ENCODE data around the gene ZNF385A.

The ZNF385A gene

DNA sequence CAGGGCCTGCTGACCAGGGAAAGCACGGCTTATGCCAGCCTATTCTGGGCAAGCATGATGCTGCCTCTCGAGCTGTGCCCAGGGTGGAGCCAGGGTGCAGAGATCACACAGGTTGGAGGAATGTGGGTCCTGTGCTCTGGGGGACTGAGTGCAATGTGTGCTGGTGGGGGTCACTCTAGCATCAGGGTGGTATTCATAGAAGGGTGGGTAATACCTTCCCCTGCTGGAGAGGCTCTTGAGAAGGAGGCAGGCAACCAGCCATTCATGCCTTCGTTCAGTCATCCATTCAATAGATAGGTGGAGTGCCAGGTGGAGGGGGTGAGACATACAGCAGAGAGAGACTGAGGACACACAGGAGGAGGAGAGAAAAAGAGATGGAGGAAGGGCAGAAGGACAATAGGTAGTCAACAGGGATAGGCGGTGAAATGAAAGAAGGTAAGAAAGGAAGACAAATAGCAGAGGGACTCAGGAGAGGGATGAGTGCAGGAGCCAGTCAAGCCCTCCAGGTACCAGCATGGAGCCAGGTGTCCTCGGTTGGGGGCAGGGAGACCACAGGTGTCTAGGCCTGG, 5.2 kb upstream of the ZNF385A start:
- Mint-ChIP-seq H3K36me3 (no peaks in the 10 kb centered on the region), H3K27ac (peak overlapping the region; percentile 42), H3K4me3 (peak overlapping the region; percentile 46), H3K9me3 (no peaks in the 10 kb centered on the region), H3K4me1 (peaks cover 59% of the 10 kb centered on the region), H3K27me3 (no peaks in the 10 kb centered on the region)
- ATAC-seq, result no peak

DNA sequence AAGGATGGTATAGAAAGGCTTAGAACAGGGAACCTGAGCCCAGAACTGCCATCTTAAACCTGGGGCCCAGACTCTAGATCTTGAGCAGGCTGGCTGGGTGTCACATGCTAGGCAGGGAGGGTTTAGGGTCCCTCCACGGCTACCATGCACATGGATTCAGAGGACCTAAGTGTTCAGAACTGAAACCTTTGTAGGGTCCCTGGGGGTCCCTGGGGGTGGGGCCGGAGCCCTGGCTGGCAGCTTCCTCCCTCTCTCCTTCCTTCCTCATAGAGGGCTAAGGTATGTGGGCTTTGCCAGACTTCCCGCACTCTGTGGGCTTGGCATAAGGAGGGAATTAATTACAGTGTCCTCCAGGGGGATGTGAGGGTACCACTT, 4.6 kb upstream of the ZNF385A start:
- H3K9me3 Mint-ChIP-seq, result no peaks in the 10 kb centered on the region
- H3K4me1 Mint-ChIP-seq, result peaks cover 62% of the 10 kb centered on the region
- H3K27me3 Mint-ChIP-seq, result no peaks in the 10 kb centered on the region
- peak overlapping the region; percentile 42 for H3K27ac Mint-ChIP-seq
- no peak for ATAC-seq
- no peaks in the 10 kb centered on the region for H3K36me3 Mint-ChIP-seq
- H3K4me3 Mint-ChIP-seq, result no peak overlapping the region

DNA sequence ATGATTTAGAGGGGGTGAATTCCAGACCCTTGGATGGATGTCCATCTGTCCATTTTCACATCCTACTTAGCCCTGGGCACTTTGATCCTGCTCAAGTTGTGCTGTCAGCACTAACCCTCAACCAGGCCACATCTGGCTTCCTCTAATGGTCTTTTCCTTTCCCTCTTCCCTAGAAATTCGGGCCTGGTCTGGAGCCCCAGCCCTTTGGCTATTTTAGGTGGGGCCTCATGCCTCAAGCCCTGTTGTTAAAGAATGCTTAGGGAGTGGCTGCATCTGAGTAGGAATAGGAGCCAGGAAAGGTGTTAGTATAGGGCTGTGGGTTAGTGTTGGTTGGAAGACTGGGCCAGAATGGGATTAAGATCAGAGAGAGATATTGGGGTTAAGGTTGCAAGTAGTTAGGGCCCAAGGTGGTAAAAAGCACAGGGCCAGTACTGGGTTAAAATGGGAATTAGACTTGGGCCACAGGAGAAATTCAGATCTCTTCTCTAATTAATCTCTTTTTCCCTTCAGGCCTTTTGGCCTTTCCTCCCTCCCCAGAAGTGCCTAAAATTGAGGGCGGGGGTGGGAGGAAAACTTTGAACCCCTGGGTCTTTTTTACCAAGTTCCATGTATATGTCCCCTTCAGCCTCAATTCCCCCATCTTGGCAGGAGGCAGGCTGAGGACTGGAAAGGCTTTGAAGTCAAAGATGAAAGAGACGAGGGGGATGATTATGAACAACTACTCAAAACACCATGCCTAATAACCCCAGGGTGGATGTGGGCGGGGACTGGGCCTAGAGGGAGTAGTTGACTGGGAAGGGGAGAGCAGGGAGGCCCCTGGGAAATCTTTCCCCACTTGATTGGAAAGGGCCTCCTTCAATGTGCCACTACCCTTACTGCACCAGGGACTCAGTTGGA, 4.0 kb upstream of the ZNF385A start:
- Mint-ChIP-seq H3K27me3 (no peaks in the 10 kb centered on the region), H3K9me3 (no peaks in the 10 kb centered on the region)

DNA sequence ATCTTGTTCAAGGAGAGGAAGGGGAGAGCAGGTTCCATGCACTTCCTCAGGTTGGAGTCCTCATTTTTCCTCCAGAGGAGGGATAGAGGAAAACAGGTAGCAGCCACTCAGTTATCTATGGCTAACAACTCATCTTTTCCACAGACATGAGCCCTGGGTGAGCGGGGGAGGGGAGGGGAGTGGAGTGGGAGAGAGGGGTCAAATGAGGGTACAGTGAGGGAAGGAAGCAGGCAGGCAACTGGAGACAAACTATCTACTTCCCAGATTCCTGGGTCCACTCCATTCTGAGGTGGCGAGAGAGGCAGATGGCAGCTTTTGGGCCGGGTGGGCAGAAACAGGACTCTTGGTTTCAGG, 2.6 kb upstream of the ZNF385A start:
- Mint-ChIP-seq H3K4me3 (no peak overlapping the region), H3K36me3 (no peaks in the 10 kb centered on the region), H3K27ac (no peak overlapping the region), H3K9me3 (no peaks in the 10 kb centered on the region), H3K4me1 (peaks cover 68% of the 10 kb centered on the region), H3K27me3 (no peaks in the 10 kb centered on the region)
- no peak for ATAC-seq

More for the DNA sequence above, 4.0 kb upstream of the ZNF385A start:
- no peaks in the 10 kb centered on the region for H3K36me3 Mint-ChIP-seq
- peaks cover 62% of the 10 kb centered on the region for H3K4me1 Mint-ChIP-seq
- H3K4me3 Mint-ChIP-seq, result no peak overlapping the region
- no peak for ATAC-seq
- peak overlapping the region; percentile 42 for H3K27ac Mint-ChIP-seq

DNA sequence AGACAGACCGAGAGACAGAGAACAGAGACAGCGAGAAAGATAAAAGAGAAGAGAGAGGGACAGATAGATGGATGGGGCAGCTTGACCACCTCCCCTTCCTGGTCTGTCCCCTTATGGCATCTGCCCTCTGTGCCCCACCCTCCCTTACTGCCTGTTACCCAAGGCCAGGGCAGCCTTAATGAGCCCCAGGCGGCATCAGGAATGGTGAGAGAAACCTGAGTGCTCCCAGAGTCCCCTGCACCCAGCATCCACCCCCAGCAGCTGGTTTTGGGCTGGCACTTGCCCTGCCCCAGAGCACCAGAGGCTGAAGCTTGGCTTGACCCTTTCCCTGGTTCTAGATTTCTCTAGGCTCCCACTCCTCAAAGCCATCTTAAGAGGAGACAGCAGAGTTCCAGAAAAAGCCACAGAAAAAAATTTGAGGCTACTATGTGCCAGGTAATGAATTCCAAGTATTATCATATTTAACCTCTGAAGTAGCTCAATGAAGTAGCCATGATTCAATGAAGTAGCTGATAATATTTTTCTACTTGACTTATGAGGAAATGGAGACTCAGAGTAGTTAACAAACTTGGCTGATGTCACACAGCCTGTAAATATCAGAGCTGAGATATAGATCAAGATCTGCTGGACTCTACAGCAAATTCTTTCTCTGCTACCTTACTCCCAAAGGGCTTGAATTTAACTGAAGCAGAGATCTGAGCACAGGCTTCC, 2.0 kb upstream of the ZNF385A start:
- H3K27ac Mint-ChIP-seq, result peak overlapping the region; percentile 67
- H3K4me3 Mint-ChIP-seq, result no peak overlapping the region
- H3K4me1 Mint-ChIP-seq, result peaks cover 63% of the 10 kb centered on the region
- no peak for ATAC-seq
- no peaks in the 10 kb centered on the region for H3K36me3 Mint-ChIP-seq
- no peaks in the 10 kb centered on the region for H3K9me3 Mint-ChIP-seq
- H3K27me3 Mint-ChIP-seq, result no peaks in the 10 kb centered on the region

DNA sequence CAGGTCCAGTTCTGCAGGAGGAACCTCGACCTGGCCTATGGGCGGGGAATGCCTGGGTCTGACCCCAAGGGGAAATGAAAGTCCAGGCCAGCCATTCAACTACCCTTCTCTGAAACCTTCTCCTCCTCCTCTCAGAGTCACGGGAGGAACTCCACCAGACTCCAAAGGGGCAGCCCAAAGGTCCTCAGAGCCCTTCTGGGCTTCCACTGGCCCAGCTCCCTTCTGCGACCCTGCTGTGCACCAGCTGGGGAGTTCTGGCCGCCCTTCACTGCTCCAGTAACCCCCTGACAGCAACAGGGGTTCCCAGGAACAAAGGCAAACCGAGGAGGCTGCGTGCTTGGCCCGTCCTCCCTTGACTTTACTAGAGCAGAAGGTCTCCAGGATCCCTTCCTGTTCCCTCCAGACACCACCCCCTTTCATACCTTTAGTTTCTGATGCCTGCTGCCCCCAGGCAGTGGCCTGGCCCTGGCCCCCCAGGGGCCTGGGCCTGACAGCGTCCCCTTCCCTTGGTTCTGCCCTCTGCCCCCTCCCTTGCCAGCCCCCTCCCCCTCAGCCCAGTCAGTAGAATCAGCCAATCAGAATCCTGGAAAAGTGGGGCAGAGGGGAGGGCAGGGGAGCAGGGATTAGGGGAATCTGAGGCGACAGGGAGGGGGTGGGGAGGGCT, 850 bp upstream of the ZNF385A start:
- Mint-ChIP-seq H3K9me3 (no peaks in the 10 kb centered on the region), H3K4me3 (peak overlapping the region; percentile 35), H3K4me1 (peaks cover 56% of the 10 kb centered on the region), H3K27me3 (no peaks in the 10 kb centered on the region), H3K36me3 (no peaks in the 10 kb centered on the region), H3K27ac (peak overlapping the region; percentile 67)
- ATAC-seq, result peak; percentile 70

DNA sequence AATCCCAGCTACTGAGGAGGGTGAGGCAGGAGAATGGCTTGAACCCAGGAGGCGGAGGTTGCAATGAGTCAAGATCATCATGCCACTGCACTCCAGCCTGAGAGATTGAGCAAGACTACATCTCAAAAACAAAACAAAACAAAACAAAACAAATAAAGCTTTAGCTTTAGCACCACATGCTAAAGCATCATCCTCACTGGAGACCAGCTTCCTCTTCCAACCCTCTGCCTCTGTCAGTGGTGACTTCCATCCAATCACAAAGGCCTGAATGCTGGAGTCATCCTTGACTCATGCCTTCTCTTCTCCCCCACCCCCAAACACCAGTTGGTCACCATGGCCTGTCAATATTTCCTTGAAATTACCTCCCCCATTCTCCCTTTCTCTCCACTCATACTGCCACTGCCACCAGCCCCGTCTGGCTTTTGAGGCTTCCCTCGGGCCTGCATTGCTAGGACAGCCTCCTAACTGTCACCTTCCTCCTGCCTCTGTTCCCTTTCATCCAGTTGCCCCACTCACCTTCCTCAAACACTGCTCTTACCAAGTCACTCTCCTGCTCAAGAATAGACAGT, 1.4 kb downstream of the ZNF385A start:
- no peak for ATAC-seq
- Mint-ChIP-seq H3K9me3 (no peaks in the 10 kb centered on the region), H3K4me1 (peaks cover 60% of the 10 kb centered on the region), H3K27me3 (no peaks in the 10 kb centered on the region), H3K4me3 (no peak overlapping the region), H3K36me3 (no peaks in the 10 kb centered on the region), H3K27ac (peak overlapping the region; percentile 67)

DNA sequence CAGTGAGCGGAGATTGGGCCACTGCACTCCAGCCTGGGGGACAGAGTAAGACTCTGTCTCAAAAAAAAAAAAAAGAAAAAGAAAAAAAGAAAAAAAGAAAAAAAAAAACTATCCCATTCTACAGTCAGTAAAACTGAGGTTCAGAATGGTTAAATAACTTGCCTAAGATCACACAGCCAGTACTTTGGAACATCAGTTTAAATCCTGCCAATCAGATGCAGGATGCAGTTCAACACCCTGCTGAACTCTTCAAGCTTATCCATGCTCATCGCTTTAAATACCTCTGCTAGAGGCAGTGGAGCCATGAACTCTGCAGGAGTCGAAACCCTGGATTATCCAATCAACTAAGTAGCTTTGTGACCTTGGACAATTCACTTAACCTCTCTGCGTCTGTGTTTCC, 3.4 kb downstream of the ZNF385A start:
- Mint-ChIP-seq H3K27ac (no peak overlapping the region), H3K9me3 (no peaks in the 10 kb centered on the region), H3K27me3 (no peaks in the 10 kb centered on the region), H3K36me3 (no peaks in the 10 kb centered on the region), H3K4me1 (peaks cover 54% of the 10 kb centered on the region), H3K4me3 (no peak overlapping the region)
- no peak for ATAC-seq

DNA sequence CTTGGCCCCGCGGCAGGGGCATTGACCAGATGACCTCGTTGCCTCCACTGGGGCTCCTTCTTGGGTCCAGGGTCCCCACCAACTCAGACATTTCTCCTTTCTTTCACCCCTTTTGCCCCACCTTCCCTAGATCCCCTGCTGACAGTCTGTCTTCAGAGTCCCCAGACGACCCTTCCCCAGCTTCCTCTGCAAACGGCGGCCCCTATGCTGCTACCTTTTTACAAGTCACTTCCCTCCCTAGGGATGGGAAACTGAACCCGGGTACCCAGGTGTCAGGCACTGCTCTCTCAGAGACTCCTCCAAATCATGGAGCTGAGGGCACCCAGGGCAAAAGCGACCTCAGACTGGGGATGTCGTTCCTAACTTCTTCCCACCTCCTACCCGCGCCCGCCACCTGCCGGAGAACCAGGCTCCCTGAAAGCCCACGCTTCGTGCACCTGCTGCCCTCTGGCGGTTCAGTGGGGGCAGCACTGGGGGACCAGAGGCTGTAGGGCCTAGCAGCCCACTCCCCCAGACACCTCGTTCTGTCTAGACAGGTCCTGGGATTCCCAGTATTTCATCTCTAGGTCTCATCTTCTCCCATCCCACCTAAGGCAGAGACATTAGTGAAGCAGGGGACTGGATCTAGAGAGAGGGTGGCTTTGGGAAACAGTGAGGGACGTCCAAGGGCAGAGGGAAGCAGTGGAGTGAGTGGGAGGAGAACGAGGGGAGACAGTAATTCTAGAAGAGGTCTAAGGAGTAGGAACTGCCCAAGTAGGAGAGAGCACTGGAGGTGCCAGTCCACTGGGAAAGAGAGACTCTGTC, 4.9 kb downstream of the ZNF385A start:
- Mint-ChIP-seq H3K4me3 (peak overlapping the region; percentile 22), H3K36me3 (no peaks in the 10 kb centered on the region), H3K27me3 (no peaks in the 10 kb centered on the region), H3K4me1 (peaks cover 39% of the 10 kb centered on the region), H3K27ac (peak overlapping the region; percentile 25), H3K9me3 (no peaks in the 10 kb centered on the region)
- ATAC-seq, result peak; percentile 83

DNA sequence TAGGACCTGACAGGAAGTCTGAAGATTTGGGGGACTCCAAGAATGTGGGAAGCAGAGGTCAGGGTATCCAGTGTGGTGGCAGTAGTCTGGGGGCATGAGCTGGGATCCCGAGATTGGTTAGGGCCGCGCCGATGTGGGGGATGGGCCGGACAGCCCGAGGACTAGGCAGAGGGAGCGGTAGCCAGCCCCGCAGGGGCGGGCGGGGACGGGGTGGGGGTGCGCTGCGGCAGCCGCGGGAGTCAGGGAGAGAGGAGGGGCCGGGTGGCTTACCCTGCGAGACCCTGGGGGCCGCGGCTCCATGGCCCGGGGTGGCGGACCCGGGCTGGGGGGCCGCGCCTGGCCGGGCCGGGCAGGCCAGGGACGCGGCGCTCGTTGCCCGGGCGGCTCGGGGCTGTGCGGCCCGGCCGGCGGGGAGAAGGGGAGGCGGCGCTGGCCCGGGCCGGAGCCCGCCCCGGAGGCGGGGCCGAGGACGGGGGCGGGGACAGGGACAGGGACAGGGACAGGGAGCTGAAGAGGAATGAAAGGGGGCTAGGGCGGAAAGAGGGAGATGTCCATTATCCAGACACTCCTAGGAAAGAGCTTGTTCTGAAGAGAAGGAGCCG, 5.6 kb downstream of the ZNF385A start:
- Mint-ChIP-seq H3K4me1 (peaks cover 32% of the 10 kb centered on the region), H3K4me3 (peak overlapping the region; percentile 63), H3K27ac (peak overlapping the region; percentile 14), H3K27me3 (no peaks in the 10 kb centered on the region), H3K36me3 (no peaks in the 10 kb centered on the region), H3K9me3 (no peaks in the 10 kb centered on the region)
- ATAC-seq, result peak; percentile 68

DNA sequence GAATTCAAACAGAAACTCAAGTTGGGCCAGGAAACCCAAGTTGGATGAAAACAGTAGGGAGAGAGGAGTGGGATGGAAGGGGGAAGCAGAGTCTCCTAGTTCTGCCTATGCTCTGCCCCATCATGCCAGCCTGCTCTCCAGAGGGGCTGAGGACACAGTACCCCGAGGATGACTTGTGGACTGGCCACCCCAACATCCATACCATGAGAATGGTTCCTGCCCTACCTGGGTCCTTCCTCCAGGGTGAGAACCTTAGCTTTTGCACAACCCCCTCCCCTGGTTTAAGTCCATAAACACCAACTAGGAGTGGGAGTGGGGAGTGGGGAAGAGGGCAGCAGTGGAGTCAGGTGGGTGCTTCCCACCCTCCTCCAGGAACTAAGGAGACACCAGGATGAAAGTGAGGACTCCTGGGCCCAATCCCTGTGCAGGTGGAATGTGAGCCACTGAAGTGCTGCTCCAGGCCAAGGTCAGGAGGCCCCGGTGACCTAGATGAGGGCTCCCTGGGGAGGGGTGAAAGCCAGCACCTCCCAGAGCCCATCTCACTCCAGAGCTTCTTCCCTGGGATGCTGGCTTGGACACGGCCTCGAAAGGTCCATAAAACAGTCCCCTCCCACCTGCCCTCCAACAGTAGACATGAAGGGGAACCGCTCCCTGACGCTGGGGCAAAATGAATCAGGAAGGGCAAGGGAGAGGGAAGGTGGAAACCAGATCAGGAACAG, 6.6 kb downstream of the ZNF385A start:
- no peaks in the 10 kb centered on the region for H3K27me3 Mint-ChIP-seq
- H3K9me3 Mint-ChIP-seq, result no peaks in the 10 kb centered on the region
- ATAC-seq, result no peak
- no peaks in the 10 kb centered on the region for H3K36me3 Mint-ChIP-seq
- peak overlapping the region; percentile 14 for H3K27ac Mint-ChIP-seq
- H3K4me3 Mint-ChIP-seq, result peak overlapping the region; percentile 63
- peaks cover 22% of the 10 kb centered on the region for H3K4me1 Mint-ChIP-seq

DNA sequence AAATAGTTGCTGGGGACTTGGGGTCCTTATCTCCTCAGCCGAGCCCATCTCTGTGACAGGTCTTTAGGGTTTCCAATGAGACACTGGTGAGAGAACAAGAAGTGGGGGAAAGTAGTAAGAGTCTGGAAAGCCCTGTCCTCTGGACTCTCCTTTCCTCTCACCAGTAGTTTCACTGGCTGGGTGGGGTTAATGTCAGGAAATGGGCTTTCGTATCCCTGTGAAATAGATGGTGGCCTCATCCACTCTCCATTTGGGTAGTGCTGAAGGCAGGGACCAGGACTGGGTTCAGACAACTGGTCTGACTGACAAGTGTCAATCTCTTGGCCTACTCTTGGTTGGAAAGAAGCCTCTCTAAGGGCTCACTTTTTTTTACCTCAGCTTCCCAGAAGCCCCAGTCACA, 7.5 kb downstream of the ZNF385A start:
- Mint-ChIP-seq H3K4me1 (peaks cover 25% of the 10 kb centered on the region), H3K27ac (no peak overlapping the region), H3K27me3 (no peaks in the 10 kb centered on the region), H3K4me3 (no peak overlapping the region), H3K9me3 (no peaks in the 10 kb centered on the region), H3K36me3 (no peaks in the 10 kb centered on the region)
- no peak for ATAC-seq

DNA sequence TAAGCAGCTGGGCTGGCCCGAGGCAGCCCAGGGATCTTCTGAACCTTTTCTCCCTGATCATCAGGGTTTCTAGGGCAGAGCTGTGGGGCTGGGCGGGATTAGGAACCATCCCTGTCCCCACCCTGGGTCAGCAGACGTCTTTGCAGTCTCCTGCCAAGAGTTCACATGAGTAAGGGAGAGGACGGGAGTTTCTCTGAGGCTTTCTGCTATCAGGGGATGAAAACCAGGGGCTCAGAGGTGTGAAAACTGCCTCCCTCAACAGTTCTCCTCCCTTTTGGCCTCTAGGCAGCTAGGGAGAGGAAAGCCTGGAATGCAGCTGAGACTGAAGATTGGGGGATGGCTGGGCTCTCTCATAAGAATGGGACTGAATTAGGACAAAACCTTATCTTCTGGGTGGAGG, 7.9 kb downstream of the ZNF385A start:
- peaks cover 28% of the 10 kb centered on the region for H3K4me1 Mint-ChIP-seq
- no peaks in the 10 kb centered on the region for H3K9me3 Mint-ChIP-seq
- H3K4me3 Mint-ChIP-seq, result no peak overlapping the region
- H3K27me3 Mint-ChIP-seq, result no peaks in the 10 kb centered on the region
- no peaks in the 10 kb centered on the region for H3K36me3 Mint-ChIP-seq
- no peak overlapping the region for H3K27ac Mint-ChIP-seq
- ATAC-seq, result no peak

DNA sequence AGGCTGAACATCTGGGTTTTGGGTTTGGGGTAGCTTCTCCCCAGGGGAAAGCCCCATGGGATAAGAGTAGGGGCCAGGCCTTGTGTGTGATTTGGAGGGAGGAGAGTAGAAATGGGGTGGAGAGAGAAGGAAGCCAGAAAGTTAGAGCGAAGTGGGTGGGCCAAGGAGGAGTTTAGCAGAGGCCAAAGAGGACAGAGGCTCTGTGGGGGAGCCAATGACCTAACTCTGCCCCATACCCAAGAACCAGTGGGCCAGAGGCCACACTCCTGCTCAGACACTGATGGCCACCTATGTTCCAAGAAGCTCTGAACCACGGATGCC, 9.3 kb downstream of the ZNF385A start:
- H3K9me3 Mint-ChIP-seq, result no peaks in the 10 kb centered on the region
- H3K4me1 Mint-ChIP-seq, result peaks cover 23% of the 10 kb centered on the region
- ATAC-seq, result no peak
- H3K36me3 Mint-ChIP-seq, result no peaks in the 10 kb centered on the region
- no peaks in the 10 kb centered on the region for H3K27me3 Mint-ChIP-seq
- H3K27ac Mint-ChIP-seq, result no peak overlapping the region
- no peak overlapping the region for H3K4me3 Mint-ChIP-seq
